Spleen (tissue), 7 donors: Measurements from ENCODE around the gene FAM124B.

ENCODE experiments used
- CTCF ChIP-seq, 11 experiments: fragments of 200-600 bp in 7 of 11; fragments of 450-650 bp in 4 of 11; sonication (generic) in 4 of 11; IDR thresholded peaks in 8 of 11; conservative IDR thresholded peaks in 3 of 11; 1 replicate in 7 of 11; 2 replicates in 4 of 11; pipeline versions ENCODE4 v1.4.0 to v1.8.0; 2016 to 2021; ENCODE audit warnings: antibody characterized with exemption in 11 of 11, inconsistent platforms in 4 of 11, mild to moderate bottlenecking in 1 of 11
- POLR2A ChIP-seq, 3 donors: fragments of 450-650 bp; IDR thresholded peaks; one replicate each; pipeline ENCODE4 v1.5.1; 2017; ENCODE audit warnings: antibody characterized with exemption in 3 of 3, mild to moderate bottlenecking in 1 of 3
- POLR2AphosphoS5 ChIP-seq, 3 donors: sonication (generic); formaldehyde crosslinking; IDR thresholded peaks; one replicate each; pipeline ENCODE4 v1.5.1; 2017; ENCODE audit warnings: antibody characterized with exemption in 3 of 3
- donor health status: DM: no; HTN: no; CAD: no; lungs with moderate emphysema.
- donor health status: DM: no; HTN: no; CAD: no.
- donor health status: DM: no; HTN: no; CAD: no.

GRCh38 chr2:224403657-224404056, 1.8 kb upstream of the FAM124B start:
- TF ChIP-seq CTCF (IDR thresholded peaks at IDR 0.05 in 8 of 11, conservative IDR thresholded peaks at IDR 0.05 in 3 of 11) (no peak), POLR2AphosphoS5 (IDR thresholded peaks at IDR 0.05) (no peak), POLR2A (IDR thresholded peaks at IDR 0.05) (no peak)
